Inflammatory macrophage (primary cell): Measurements from ENCODE around the gene PDE4D.
A peak's percentile ranks its signal among the peaks of the same experiment; 100 is the strongest.

Experiments used
- DNase-seq, 2 donors: peaks; one replicate each; pipeline ENCODE4 v3.0.0-alpha.2; 2020 to 2022
- total RNA-seq, 18 experiments: gene quantifications; one replicate each; lab custom pipeline; 2026; ENCODE audit warnings: mixed read lengths in 6 of 18, inconsistent platforms in 2 of 18; lab: John Stamatoyannopoulos, UW

PDE4D gene
- 3.2 to 14.4 (median 6.9) reads per million in 18 experiments for total RNA-seq

- DNase-seq: peak; percentile 43 to 73
Measured at GRCh38 chr5:59893429-59894227, at the start of gene PDE4D. PDE4D (minus strand) TSS chr5:59893726.

- DNase-seq: no peak
Measured at GRCh38 chr5:59937633-59938032, 44.1 kb upstream of the PDE4D start.

- DNase-seq: no peak
Measured at GRCh38 chr5:59923465-59923864, 29.9 kb upstream of the PDE4D start.

- no peak for DNase-seq
Measured at GRCh38 chr5:59922220-59922619, 28.7 kb upstream of the PDE4D start.

- no peak for DNase-seq
Measured at GRCh38 chr5:59921816-59922215, 28.3 kb upstream of the PDE4D start.

- DNase-seq: no peak
Measured at GRCh38 chr5:59919484-59919883, 26.0 kb upstream of the PDE4D start.

- DNase-seq: no peak
Measured at GRCh38 chr5:59917121-59917520, 23.6 kb upstream of the PDE4D start.

GRCh38 chr5:59905188-59905587 lies 11.7 kb upstream of the PDE4D start:
- no peak for DNase-seq

- DNase-seq: no peak
Measured at GRCh38 chr5:59897075-59897474, 3.5 kb upstream of the PDE4D start.

- no peak for DNase-seq
Measured at GRCh38 chr5:59891962-59892643, 1.4 kb downstream of the PDE4D start.

- DNase-seq: no peak
Measured at GRCh38 chr5:59887274-59887673, 6.3 kb downstream of the PDE4D start.

GRCh38 chr5:59874675-59875074 lies 18.9 kb downstream of the PDE4D start:
- no peak for DNase-seq

GRCh38 chr5:59873113-59873512 lies 20.4 kb downstream of the PDE4D start:
- DNase-seq: no peak

- no peak for DNase-seq
Measured at GRCh38 chr5:59866661-59867060, 26.9 kb downstream of the PDE4D start.

- DNase-seq: no peak
Measured at GRCh38 chr5:59864718-59865117, 28.8 kb downstream of the PDE4D start.

- DNase-seq: no peak
Measured at GRCh38 chr5:59863777-59864176, 29.7 kb downstream of the PDE4D start.

GRCh38 chr5:59856358-59856757 lies 37.2 kb downstream of the PDE4D start:
- no peak for DNase-seq

GRCh38 chr5:59850766-59851165 lies 42.8 kb downstream of the PDE4D start:
- no peak for DNase-seq

- no peak for DNase-seq
Measured at GRCh38 chr5:59847586-59847985, 45.9 kb downstream of the PDE4D start.

GRCh38 chr5:59845730-59846129 lies 47.8 kb downstream of the PDE4D start:
- DNase-seq: no peak

GRCh38 chr5:59843511-59844213 lies 49.9 kb downstream of the PDE4D start:
- DNase-seq: no peak

GRCh38 chr5:59842999-59843398 lies 50.5 kb downstream of the PDE4D start:
- peak; percentile 8 to 33 for DNase-seq

GRCh38 chr5:59840200-59840601 lies 53.3 kb downstream of the PDE4D start:
- DNase-seq: no peak
